IgD-negative memory B cell (primary cell): ENCODE measurements around the gene GSG1L. TPM values are rescaled to one million over a fixed set of nuclear protein-coding genes. Genes with fewer than 3 reads are reported as not detected.

ENCODE experiments used
- H3K27ac Mint-ChIP-seq, 3 donors: one replicate each; pipeline ENCODE4 v1.8.0; 2020 to 2022; ENCODE audit warnings: mild to moderate bottlenecking in 3 of 3, mixed read lengths in 3 of 3, moderate library complexity in 1 of 3
- H3K27me3 Mint-ChIP-seq: one replicate; pipeline ENCODE4 v1.8.0; 2021; ENCODE audit warnings: mixed read lengths
- H3K36me3 Mint-ChIP-seq: one replicate; pipeline ENCODE4 v1.8.0; 2020; ENCODE audit warnings: mild to moderate bottlenecking, mixed read lengths
- H3K4me1 Mint-ChIP-seq, 3 donors: one replicate each; pipeline ENCODE4 v1.8.0; 2020 to 2022; ENCODE audit warnings: mixed read lengths in 3 of 3, mild to moderate bottlenecking in 1 of 3
- H3K4me3 Mint-ChIP-seq, 4 donors: one replicate each; pipeline ENCODE4 v1.8.0; 2020 to 2022; ENCODE audit warnings: mild to moderate bottlenecking in 4 of 4, mixed read lengths in 4 of 4, moderate library complexity in 3 of 4
- H3K9me3 Mint-ChIP-seq, 3 donors: one replicate each; pipeline ENCODE4 v1.8.0; 2020 to 2021; ENCODE audit warnings: mixed read lengths in 3 of 3, mild to moderate bottlenecking in 1 of 3
- polyA plus RNA-seq: library from polyadenylated mRNA; unstranded; fragments of 300-500 nt; fragmentation: Illumina TruSeq; gene quantifications from one replicate; pipeline ENCODE4 v1.2.3, GENCODE V29; 2021

The GSG1L gene
- polyA plus RNA-seq, 1 donor from 2014 or later, result not detected

GRCh38 chr16:28098959-28099945 is 35.7 kb upstream of the GSG1L start:
- Mint-ChIP-seq H3K27ac (peak overlapping the region; percentile 10 to 58 (median 39)), H3K36me3 (peaks cover 6% of the 10 kb centered on the region), H3K27me3 (no peaks in the 10 kb centered on the region)

GRCh38 chr16:28098171-28098958 is 34.9 kb upstream of the GSG1L start:
- Mint-ChIP-seq H3K4me3 (no peak overlapping the region), H3K9me3 (no peaks in the 10 kb centered on the region), H3K27ac (peak overlapping the region in 1 of 3 donors; percentile 10), H3K27me3 (no peaks in the 10 kb centered on the region), H3K4me1 (no peaks in the 10 kb centered on the region), H3K36me3 (peaks cover 6% of the 10 kb centered on the region)

More at GRCh38 chr16:28098959-28099945, 35.7 kb upstream of the GSG1L start:
- H3K9me3 Mint-ChIP-seq, result no peaks in the 10 kb centered on the region
- no peaks in the 10 kb centered on the region for H3K4me1 Mint-ChIP-seq
- H3K4me3 Mint-ChIP-seq, result no peak overlapping the region

- Mint-ChIP-seq H3K9me3 (no peaks in the 10 kb centered on the region), H3K27me3 (no peaks in the 10 kb centered on the region), H3K27ac (peak overlapping the region in 1 of 3 donors; percentile 71), H3K36me3 (peaks cover 8% of the 10 kb centered on the region), H3K4me3 (no peak overlapping the region), H3K4me1 (no peaks in the 10 kb centered on the region)
Measured at GRCh38 chr16:28096983-28097899, 33.7 kb upstream of the GSG1L start.

- peaks cover 0 to 2% (median 0%) of the 10 kb centered on the region in 3 donors for H3K4me1 Mint-ChIP-seq
- H3K36me3 Mint-ChIP-seq, result peaks cover 5% of the 10 kb centered on the region
- H3K27ac Mint-ChIP-seq, result no peak overlapping the region
- no peaks in the 10 kb centered on the region for H3K27me3 Mint-ChIP-seq
- H3K4me3 Mint-ChIP-seq, result no peak overlapping the region
- H3K9me3 Mint-ChIP-seq, result no peaks in the 10 kb centered on the region
Measured at GRCh38 chr16:28093385-28093725, 29.8 kb upstream of the GSG1L start.

GRCh38 chr16:28092721-28093384 is 29.3 kb upstream of the GSG1L start:
- Mint-ChIP-seq H3K36me3 (peaks cover 5% of the 10 kb centered on the region), H3K4me3 (no peak overlapping the region), H3K4me1 (peaks cover 0 to 2% (median 0%) of the 10 kb centered on the region in 3 donors), H3K27ac (peak overlapping the region in 1 of 3 donors; percentile 16), H3K27me3 (no peaks in the 10 kb centered on the region), H3K9me3 (no peaks in the 10 kb centered on the region)

GRCh38 chr16:28091656-28092055 is 28.1 kb upstream of the GSG1L start:
- Mint-ChIP-seq H3K4me3 (no peak overlapping the region), H3K27ac (no peak overlapping the region), H3K4me1 (peaks cover 0 to 2% (median 0%) of the 10 kb centered on the region in 3 donors), H3K9me3 (no peaks in the 10 kb centered on the region), H3K36me3 (peaks cover 2% of the 10 kb centered on the region), H3K27me3 (no peaks in the 10 kb centered on the region)

- peaks cover 2% of the 10 kb centered on the region for H3K36me3 Mint-ChIP-seq
- H3K27ac Mint-ChIP-seq, result peak overlapping the region in 1 of 3 donors; percentile 35
- peaks cover 0 to 2% (median 0%) of the 10 kb centered on the region in 3 donors for H3K4me1 Mint-ChIP-seq
- no peaks in the 10 kb centered on the region for H3K27me3 Mint-ChIP-seq
- H3K4me3 Mint-ChIP-seq, result no peak overlapping the region
- no peaks in the 10 kb centered on the region for H3K9me3 Mint-ChIP-seq
Measured at GRCh38 chr16:28090646-28091377, 27.3 kb upstream of the GSG1L start.

GRCh38 chr16:28089992-28090365 is 26.5 kb upstream of the GSG1L start:
- peaks cover 2% of the 10 kb centered on the region for H3K36me3 Mint-ChIP-seq
- peaks cover 0 to 2% (median 0%) of the 10 kb centered on the region in 3 donors for H3K4me1 Mint-ChIP-seq
- H3K4me3 Mint-ChIP-seq, result peak overlapping the region in 1 of 4 donors; percentile 45
- no peaks in the 10 kb centered on the region for H3K27me3 Mint-ChIP-seq
- no peaks in the 10 kb centered on the region for H3K9me3 Mint-ChIP-seq
- peak overlapping the region in 1 of 3 donors; percentile 29 for H3K27ac Mint-ChIP-seq

GRCh38 chr16:28089205-28089991 is 25.9 kb upstream of the GSG1L start:
- no peaks in the 10 kb centered on the region for H3K27me3 Mint-ChIP-seq
- H3K27ac Mint-ChIP-seq, result peak overlapping the region in 1 of 3 donors; percentile 29
- peak overlapping the region in 1 of 4 donors; percentile 45 for H3K4me3 Mint-ChIP-seq
- peaks cover 2% of the 10 kb centered on the region for H3K36me3 Mint-ChIP-seq
- no peaks in the 10 kb centered on the region for H3K9me3 Mint-ChIP-seq
- peaks cover 0 to 2% (median 0%) of the 10 kb centered on the region in 3 donors for H3K4me1 Mint-ChIP-seq

- no peaks in the 10 kb centered on the region for H3K27me3 Mint-ChIP-seq
- no peak overlapping the region for H3K27ac Mint-ChIP-seq
- peaks cover 1% of the 10 kb centered on the region for H3K36me3 Mint-ChIP-seq
- H3K9me3 Mint-ChIP-seq, result no peaks in the 10 kb centered on the region
- peaks cover 0 to 2% (median 0%) of the 10 kb centered on the region in 3 donors for H3K4me1 Mint-ChIP-seq
- no peak overlapping the region for H3K4me3 Mint-ChIP-seq
Measured at GRCh38 chr16:28087675-28088300, 24.3 kb upstream of the GSG1L start.

- Mint-ChIP-seq H3K4me3 (no peak overlapping the region), H3K27me3 (no peaks in the 10 kb centered on the region), H3K36me3 (no peaks in the 10 kb centered on the region), H3K27ac (no peak overlapping the region), H3K4me1 (peaks cover 0 to 2% (median 0%) of the 10 kb centered on the region in 3 donors), H3K9me3 (no peaks in the 10 kb centered on the region)
Measured at GRCh38 chr16:28087140-28087660, 23.7 kb upstream of the GSG1L start.
